GM20000 (cell line): ENCODE measurements around the gene ADAMTSL1.

Source experiments
- DNase-seq: peaks from one replicate; pipeline ENCODE4 v3.0.0; 2012; ENCODE audit warnings: low spot score
- TF ChIP-seq, protein P1 (sequence below): IDR thresholded peaks from 2 replicates; pipeline ENCODE4 v1.5.1; 2012; ENCODE audit warnings: mild to moderate bottlenecking, control low read depth; ENCODE audit errors: extremely low read depth, missing control alignments

Gene ADAMTSL1

DNA sequence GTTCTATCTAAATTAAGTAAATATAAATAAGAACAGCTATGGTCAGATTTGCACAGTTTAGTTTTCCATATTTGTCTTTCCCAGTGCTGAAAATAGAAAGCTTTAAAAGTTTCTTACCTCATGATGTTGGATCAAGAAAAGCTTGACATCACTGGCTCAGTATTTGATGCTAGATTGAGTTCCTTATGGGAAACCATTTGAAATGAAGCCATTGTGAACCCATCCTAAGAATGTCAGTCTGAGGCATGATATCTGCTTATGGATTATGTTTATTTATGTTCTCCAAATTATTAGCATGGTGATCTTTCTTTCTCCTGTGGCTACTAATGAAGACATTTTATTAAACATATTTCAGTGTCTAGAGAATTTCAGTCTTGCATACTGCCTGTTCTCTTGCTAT, 143.0 kb downstream of the ADAMTSL1 start:
- TF ChIP-seq, protein P1, sequence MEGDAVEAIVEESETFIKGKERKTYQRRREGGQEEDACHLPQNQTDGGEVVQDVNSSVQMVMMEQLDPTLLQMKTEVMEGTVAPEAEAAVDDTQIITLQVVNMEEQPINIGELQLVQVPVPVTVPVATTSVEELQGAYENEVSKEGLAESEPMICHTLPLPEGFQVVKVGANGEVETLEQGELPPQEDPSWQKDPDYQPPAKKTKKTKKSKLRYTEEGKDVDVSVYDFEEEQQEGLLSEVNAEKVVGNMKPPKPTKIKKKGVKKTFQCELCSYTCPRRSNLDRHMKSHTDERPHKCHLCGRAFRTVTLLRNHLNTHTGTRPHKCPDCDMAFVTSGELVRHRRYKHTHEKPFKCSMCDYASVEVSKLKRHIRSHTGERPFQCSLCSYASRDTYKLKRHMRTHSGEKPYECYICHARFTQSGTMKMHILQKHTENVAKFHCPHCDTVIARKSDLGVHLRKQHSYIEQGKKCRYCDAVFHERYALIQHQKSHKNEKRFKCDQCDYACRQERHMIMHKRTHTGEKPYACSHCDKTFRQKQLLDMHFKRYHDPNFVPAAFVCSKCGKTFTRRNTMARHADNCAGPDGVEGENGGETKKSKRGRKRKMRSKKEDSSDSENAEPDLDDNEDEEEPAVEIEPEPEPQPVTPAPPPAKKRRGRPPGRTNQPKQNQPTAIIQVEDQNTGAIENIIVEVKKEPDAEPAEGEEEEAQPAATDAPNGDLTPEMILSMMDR, result no peak
- no peak for DNase-seq

DNA sequence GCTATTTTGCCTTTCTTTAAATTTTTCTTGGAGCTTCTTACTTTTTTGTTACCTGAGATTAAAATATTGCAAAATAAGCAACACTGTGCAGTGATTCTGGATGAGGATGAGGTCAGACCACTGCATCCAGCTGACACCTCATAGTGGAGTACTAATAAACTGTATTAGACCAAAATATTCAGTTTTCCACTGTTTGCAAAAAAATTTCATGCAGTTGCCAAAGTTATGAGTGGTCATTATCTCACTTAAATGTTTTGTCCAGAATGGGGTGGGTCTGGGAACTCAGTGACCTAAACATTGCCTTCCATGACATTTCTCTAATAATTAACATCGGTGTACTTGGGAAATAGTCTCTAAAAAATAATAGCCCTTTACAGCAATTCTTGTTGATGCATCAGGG, 143.8 kb downstream of the ADAMTSL1 start:
- TF ChIP-seq, protein P1, result no peak
- DNase-seq, result no peak

DNA sequence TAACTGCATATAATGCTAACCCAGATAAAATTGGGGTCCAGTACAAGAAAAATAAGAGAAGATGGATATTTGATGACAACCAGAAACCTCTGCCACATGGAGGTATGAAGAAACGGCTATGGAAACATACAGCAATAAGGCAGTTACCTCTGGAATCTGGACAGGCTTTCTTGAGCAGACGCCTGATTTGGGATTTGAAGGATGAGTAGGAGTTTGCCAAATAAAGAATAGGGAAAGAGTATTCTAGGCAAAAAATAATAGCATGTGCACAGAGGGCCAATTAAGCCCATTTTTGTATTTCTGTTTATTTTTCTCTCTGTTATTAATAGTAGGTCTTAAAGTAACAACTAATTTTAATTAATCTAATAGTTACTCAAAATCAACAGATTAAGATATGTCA, 144.9 kb downstream of the ADAMTSL1 start:
- TF ChIP-seq, protein P1, result no peak

DNA sequence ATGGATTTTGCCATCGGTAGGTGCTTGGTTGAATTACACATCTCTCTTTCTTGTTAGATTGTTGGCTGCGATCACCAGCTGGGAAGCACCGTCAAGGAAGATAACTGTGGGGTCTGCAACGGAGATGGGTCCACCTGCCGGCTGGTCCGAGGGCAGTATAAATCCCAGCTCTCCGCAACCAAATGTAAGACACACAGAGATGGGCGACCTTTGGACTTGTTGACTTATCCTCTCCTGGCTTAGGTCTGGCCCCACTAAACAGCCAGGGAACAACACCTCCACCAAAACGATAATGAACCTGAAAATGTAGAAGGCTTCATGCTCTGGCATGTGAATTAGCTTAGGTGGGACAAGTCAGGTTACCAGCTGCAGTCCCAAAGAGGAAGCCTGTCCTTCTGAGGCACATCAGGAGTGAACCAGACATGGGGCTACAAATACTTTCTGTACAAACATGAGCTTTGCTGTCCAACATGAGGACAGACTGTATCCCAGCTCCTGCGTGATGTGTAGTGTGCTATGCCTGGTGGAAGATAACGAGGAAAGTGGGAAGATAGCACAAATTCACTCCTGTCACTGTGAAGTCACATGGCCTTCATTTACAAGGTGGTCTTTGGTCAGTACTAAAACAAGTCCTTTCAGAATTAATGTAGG, 148.4 kb downstream of the ADAMTSL1 start:
- no peak for DNase-seq
- TF ChIP-seq, protein P1, result no peak

More for the DNA sequence above, 144.9 kb downstream of the ADAMTSL1 start:
- DNase-seq, result no peak

DNA sequence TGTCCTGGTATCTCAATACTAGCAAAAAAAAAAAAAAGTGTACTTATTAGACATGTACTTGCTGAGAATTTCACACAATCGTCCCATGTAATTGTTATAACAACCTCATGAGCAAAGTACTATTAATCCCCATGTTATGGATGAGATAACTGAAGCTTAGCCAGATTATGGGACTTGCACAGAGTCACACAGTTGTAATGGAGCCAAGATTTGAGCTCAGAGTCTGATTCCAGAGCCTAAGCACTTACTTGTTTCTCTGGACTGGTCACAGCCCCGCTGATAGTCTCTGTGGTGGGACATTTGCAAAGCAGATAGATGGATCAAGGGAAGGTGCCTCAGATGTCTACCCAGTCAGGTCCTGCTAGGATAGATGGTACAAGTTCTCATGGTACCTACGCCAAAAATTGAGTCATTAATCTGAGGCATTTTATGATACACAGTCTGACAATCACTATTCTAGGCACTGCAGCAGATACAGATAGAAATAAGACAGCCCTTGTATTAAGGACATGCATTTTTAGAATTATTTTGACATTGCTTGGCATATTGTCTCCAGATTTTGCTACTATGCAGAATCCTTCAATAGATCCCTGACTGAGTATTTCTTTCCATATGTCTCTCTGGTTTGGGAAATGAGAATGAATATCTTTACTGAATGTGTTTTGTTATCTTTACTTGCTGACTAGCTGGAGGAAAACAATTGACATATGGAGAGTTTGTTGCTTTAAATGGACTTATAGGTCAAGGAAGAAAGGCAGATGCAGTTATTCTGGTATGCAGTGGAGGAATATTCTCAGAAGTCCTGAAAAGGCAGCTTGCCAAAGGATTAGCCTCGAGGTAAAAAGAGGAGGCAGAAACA, 149.5 kb downstream of the ADAMTSL1 start:
- no peak for DNase-seq
- TF ChIP-seq, protein P1, result no peak

DNA sequence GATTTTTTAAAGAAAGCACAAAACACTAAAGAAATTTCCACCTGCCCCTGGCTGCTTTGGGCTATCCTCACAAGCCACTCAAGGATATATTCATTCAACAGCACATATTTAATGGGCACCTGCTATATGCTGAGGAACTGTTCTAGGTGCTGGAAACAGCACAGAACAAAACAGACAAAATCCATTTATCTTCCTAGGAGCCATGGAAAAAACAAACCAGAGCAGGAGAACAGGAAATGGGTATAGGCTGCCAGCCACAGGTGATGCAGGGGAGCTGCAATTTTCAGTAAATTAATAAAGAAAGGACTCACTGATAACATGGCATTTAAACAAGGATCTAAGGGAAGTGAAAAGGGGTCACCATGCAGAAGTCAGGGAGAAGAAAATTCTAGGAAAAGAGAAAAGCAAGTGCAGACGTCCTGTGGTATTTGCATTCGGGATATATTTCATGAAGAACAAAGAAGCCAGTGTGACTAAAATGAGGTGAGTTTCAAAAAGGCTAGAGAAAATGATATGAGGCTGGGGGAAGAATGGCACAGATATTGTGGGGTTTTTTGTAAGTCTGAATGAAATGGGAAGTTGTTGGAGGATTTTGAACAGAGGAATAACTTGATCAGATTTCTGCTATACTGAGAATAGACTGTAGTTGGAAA, 152.2 kb downstream of the ADAMTSL1 start:
- TF ChIP-seq, protein P1, result no peak
- no peak for DNase-seq

DNA sequence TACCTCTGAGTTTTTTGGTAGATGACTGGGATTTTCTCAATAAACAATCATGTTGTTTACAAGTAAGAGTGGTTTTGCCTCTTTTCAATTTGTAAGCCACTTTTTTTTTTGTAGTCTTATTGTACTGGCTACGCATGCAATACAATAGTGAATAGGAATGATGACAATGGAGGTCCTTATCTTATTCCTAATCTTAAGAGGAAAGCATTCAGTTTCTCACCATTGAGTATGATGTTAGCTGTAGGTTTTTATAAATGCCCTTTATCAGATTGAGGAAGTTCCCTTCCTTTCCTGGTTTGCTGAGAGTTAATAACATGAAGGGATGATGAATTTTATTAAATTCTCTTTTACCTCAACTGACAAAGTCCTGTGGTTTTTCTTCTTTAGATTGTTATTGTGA, 155.2 kb downstream of the ADAMTSL1 start:
- TF ChIP-seq, protein P1, result no peak
- DNase-seq, result no peak
